HEK293T (cell line): ENCODE measurements around the gene TM7SF2.

Experiments used
- CTCF ChIA-PET: fragments of 350-600 bp; formaldehyde crosslinking; extraction: SDS; loops from one replicate; lab custom pipeline; 2021; ENCODE audit warnings: antibody characterized with exemption, inconsistent platforms; lab: Yijun Ruan, JAX
- POLR2A ChIA-PET: fragments of 350-600 bp; formaldehyde crosslinking; extraction: SDS; loops from one replicate; lab custom pipeline; 2020; ENCODE audit warnings: antibody characterized with exemption, inconsistent platforms; lab: Yijun Ruan, JAX
- DNase-seq: peaks from one replicate; pipeline ENCODE4 v3.0.0; 2012; ENCODE audit warnings: mixed read lengths; ENCODE audit errors: extremely low spot score
- ARNT ChIP-seq: fragments of 450-650 bp; IDR thresholded peaks from 2 replicates; pipeline ENCODE4 v1.6.1; 2017; ENCODE audit warnings: mild to moderate bottlenecking
- BHLHE40 ChIP-seq: fragments of 450-650 bp; IDR thresholded peaks from 2 replicates; pipeline ENCODE4 v1.6.1; 2016; ENCODE audit warnings: mild to moderate bottlenecking, moderate library complexity, borderline replicate concordance
- CTBP1 ChIP-seq: fragments of 450-650 bp; IDR thresholded peaks from 2 replicates; pipeline ENCODE4 v1.6.1; 2016; ENCODE audit warnings: borderline replicate concordance
- ELF4 ChIP-seq: fragments of 450-650 bp; IDR thresholded peaks from 2 replicates; pipeline ENCODE4 v1.6.1; 2017; ENCODE audit warnings: antibody characterized with exemption
- FOXA1 ChIP-seq: fragments of 450-650 bp; IDR thresholded peaks from 2 replicates; pipeline ENCODE4 v1.6.1; 2016; ENCODE audit warnings: mild to moderate bottlenecking
- FOXK2 ChIP-seq: fragments of 450-650 bp; IDR thresholded peaks from 2 replicates; pipeline ENCODE4 v1.6.1; 2016; ENCODE audit warnings: mild to moderate bottlenecking
- FOXM1 ChIP-seq: fragments of 450-650 bp; IDR thresholded peaks from 2 replicates; pipeline ENCODE4 v1.6.1; 2017; ENCODE audit warnings: mild to moderate bottlenecking, borderline replicate concordance
- HDGF ChIP-seq: fragments of 450-650 bp; IDR thresholded peaks from 2 replicates; pipeline ENCODE4 v1.6.1; 2017; ENCODE audit warnings: antibody characterized with exemption, borderline replicate concordance
- L3MBTL2 ChIP-seq: fragments of 450-650 bp; conservative IDR thresholded peaks from 2 replicates; pipeline ENCODE4 v1.6.1; 2016; ENCODE audit warnings: mild to moderate bottlenecking
- LEF1 ChIP-seq: fragments of 450-650 bp; IDR thresholded peaks from 2 replicates; pipeline ENCODE4 v1.6.1; 2017; ENCODE audit warnings: mild to moderate bottlenecking, borderline replicate concordance
- NFRKB ChIP-seq: fragments of 450-650 bp; IDR thresholded peaks from 2 replicates; pipeline ENCODE4 v1.6.1; 2016; ENCODE audit warnings: mild to moderate bottlenecking, moderate library complexity
- SP1 ChIP-seq: fragments of 450-650 bp; IDR thresholded peaks from 2 replicates; pipeline ENCODE4 v1.6.1; 2017
- SUZ12 ChIP-seq: fragments of 450-650 bp; IDR thresholded peaks from 2 replicates; pipeline ENCODE4 v1.6.1; 2016; ENCODE audit warnings: mild to moderate bottlenecking
- TARDBP ChIP-seq: fragments of 450-650 bp; IDR thresholded peaks from 2 replicates; pipeline ENCODE4 v1.6.1; 2016
- ZNF384 ChIP-seq: fragments of 450-650 bp; IDR thresholded peaks from 2 replicates; pipeline ENCODE4 v1.6.1; 2016
- TF ChIP-seq, protein P1 (sequence below): fragments of 450-650 bp; IDR thresholded peaks from 2 replicates; pipeline ENCODE4 v1.6.1; 2016

TM7SF2 gene

DNA sequence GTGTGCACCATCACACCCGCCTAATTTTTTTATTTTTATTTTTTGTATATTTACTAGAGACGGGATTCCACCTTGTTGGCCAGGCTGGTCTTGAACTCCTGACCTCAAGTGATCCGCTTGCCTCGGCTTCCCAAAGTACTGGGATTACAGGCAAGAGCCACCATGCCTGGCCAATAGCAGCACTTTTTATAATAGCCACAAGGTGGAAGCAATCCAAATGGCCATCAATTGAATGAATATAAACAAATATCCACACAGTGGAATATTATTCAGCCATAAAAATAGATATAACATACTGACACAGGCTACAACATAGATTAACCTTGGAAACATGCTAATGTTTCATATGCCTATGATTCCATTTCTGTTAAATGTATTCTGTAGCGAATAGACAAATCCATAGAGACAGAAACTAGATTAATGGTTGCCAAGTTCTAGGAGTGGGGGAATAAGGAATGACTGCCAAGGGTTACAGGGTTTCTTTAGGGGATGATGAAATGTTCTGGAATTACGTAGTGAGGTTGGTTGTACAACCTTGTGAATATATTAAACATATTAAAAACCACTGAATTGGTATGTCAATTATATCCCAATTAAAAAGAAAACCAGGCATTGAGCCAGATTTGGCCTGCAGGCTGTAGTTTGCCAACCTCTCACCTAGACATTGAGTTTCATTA lies 10.9 kb upstream of the TM7SF2 start:
- POLR2A ChIA-PET, result interaction anchor here (3.4 kb wide), 1 partner anchor 11 kb away, joined by 9 read pairs; the partner anchor contains the start of gene TM7SF2
- no peak for TF ChIP-seq SUZ12
- CTCF ChIA-PET, result interaction anchor here (0.6 to 4.6 kb wide), 4 partner anchors 10 to 250 kb away, joined by 3 to 20 read pairs (median 8); partner anchors contain the start of gene TM7SF2
- DNase-seq, result no peak

DNA sequence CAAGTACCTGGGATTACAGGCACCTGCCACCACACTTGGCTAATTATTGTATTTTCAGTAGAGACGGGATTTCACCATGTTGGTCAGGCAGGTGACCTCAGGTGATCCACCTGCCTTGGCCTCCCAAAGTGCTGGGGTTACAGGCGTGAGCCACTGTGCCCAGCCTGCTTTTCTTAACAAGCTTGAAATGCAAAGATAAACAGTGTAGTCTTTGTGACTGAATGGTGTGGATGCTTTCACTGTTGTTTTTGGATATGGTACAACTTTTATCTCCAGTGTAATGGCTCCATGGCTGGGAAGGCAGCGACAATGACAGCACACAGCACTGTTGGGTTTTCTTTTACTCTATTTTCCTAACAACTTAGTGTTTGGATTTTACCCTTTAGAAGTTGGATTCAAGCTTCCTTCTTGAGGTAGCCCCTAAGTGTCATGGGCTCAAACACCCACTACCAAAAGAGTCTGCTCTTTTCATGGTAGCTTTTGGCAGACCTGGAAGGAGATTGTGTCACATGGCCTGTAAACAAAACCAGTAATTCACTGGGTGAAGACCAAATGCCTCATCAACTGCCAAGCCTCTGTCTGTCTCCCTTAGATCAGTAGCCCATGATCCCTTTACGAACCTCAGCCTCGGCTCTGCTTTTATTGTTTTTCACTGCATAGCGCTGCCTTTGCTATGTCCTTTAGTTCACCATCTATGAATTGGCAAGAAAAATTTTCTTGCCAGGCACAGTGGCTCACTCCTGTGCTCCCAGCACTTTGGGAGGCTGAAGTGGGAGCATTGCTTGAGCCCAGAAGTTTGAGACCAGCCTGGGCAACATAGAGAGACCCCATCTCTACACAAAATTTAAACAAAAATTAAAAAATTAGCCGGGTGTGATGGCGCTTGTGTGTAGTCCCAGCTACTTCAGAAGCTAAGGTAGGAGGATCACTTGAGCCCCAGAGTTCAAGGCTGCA lies 9.3 kb upstream of the TM7SF2 start:
- CTCF ChIA-PET, result interaction anchor here (1.8 kb wide), 1 partner anchor 9 kb away, joined by 11 read pairs; the partner anchor contains the start of gene TM7SF2
- POLR2A ChIA-PET, result interaction anchor here (0.9 to 3.4 kb wide), 3 partner anchors 9 to 20 kb away, joined by 4 to 9 read pairs (median 4); partner anchors contain the start of genes FAU, MRPL49 and TM7SF2
- TF ChIP-seq SP1 (no peak), ZNF384 (no peak), FOXM1 (no peak), TARDBP (no peak)
- DNase-seq, result no peak

DNA sequence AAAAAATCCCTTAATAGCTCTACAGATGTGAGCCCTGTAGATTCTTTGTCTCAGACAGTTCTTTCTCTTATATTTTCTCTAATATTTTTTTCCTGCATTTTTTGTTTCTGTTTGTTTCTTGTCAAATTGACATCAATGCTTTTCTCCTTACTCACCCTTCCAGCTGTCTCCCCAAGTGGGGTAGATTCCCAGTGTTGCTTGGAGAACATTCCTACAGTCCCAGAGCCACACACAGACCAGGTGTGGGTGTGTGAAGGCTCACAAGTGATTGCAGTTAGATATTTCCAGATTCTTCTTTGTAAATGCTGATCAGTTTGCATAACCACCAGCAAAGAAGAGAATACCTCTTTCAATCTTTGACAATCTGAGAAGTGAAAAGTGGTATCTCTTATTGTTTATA lies 8.2 kb upstream of the TM7SF2 start:
- no peak for TF ChIP-seq TARDBP
- no peak for TF ChIP-seq HDGF
- TF ChIP-seq FOXM1, result no peak
- TF ChIP-seq ELF4, result no peak
- TF ChIP-seq ZNF384, result no peak
- no peak for TF ChIP-seq ARNT
- no peak for TF ChIP-seq SP1
- no peak for TF ChIP-seq BHLHE40
- no peak for TF ChIP-seq L3MBTL2
- TF ChIP-seq, protein P1, sequence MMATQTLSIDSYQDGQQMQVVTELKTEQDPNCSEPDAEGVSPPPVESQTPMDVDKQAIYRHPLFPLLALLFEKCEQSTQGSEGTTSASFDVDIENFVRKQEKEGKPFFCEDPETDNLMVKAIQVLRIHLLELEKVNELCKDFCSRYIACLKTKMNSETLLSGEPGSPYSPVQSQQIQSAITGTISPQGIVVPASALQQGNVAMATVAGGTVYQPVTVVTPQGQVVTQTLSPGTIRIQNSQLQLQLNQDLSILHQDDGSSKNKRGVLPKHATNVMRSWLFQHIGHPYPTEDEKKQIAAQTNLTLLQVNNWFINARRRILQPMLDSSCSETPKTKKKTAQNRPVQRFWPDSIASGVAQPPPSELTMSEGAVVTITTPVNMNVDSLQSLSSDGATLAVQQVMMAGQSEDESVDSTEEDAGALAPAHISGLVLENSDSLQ, result no peak
- no peak for TF ChIP-seq NFRKB
- no peak for TF ChIP-seq CTBP1
- no peak for TF ChIP-seq SUZ12
- TF ChIP-seq FOXA1, result no peak
- TF ChIP-seq LEF1, result no peak
- TF ChIP-seq FOXK2, result no peak
- POLR2A ChIA-PET, result interaction anchor here (1.3 to 3.4 kb wide), 3 partner anchors 8 to 18 kb away, joined by 3 to 9 read pairs (median 4); partner anchors contain the start of genes FAU, MRPL49 and TM7SF2
- no peak for DNase-seq
- CTCF ChIA-PET, result interaction anchor here (0.8 kb wide), 1 partner anchor 8 kb away, joined by 3 read pairs; the partner anchor contains the start of gene TM7SF2

DNA sequence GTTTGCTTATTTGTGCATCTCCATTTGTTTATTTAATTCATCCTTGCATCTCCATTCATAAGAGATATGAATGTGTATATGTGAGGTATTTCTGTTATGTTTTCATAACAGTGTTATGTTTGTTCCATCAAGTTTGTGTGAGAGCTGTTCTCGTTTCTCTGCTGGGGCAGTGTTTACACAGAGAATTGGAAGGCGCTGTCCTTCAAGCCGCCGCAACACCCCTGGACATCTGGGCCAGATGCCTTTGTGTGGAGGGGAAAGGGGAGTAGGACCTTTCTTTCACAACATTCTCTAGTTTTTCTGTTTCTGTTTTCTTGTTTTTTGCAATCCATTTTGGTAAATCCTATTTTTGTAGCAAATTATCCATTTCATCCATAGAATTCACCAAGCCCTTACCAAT lies 7.0 kb upstream of the TM7SF2 start:
- DNase-seq, result no peak
- POLR2A ChIA-PET, result interaction anchor here (0.6 to 1.3 kb wide), 2 partner anchors 12 to 29 kb away, joined by 3 read pairs; no protein-coding TSS in a partner anchor

DNA sequence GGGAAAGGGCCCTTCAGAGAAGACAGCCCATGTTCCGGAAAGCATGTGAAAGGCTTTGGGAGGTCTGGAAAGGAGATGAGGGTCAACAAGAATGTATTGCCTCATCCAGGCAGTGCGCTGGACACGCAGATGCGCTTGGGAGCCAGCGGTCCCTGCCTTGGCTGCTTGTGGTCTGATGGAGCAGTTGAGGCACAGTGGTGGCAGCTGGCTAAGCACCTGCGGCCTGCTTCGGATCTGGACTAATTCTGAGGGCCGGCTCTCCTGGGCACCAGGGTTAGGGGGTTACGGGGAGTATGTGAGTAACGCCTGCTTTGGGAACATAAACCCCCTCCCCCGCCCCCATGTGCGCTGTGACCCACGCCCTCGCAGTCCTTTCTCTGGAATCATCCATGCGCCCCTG lies 4.6 kb upstream of the TM7SF2 start:
- TF ChIP-seq CTBP1 (no peak), HDGF (no peak), TARDBP (no peak), L3MBTL2 (no peak), NFRKB (no peak), SP1 (no peak), FOXA1 (no peak), ARNT (no peak), FOXM1 (no peak), ELF4 (no peak), BHLHE40 (no peak), FOXK2 (no peak), SUZ12 (no peak), ZNF384 (no peak), LEF1 (no peak)
- TF ChIP-seq, protein P1, result no peak
- POLR2A ChIA-PET, result interaction anchor here (0.6 kb wide), 2 partner anchors 9 to 28 kb away, joined by 3 read pairs; no protein-coding TSS in a partner anchor
- DNase-seq, result no peak
- CTCF ChIA-PET, result no interaction called here

More for the DNA sequence above, 7.0 kb upstream of the TM7SF2 start:
- CTCF ChIA-PET, result interaction anchor here (0.7 to 1.1 kb wide), 2 partner anchors 121 to 689 kb away, joined by 3 read pairs; no protein-coding TSS in a partner anchor
- TF ChIP-seq FOXM1, result no peak
- no peak for TF ChIP-seq FOXK2
- no peak for TF ChIP-seq ARNT
- no peak for TF ChIP-seq ZNF384
- TF ChIP-seq FOXA1, result no peak
- TF ChIP-seq, protein P1, result no peak
- TF ChIP-seq ELF4, result no peak
- no peak for TF ChIP-seq HDGF
- no peak for TF ChIP-seq CTBP1
- no peak for TF ChIP-seq TARDBP
- TF ChIP-seq NFRKB, result no peak
- TF ChIP-seq L3MBTL2, result no peak
- TF ChIP-seq SUZ12, result no peak
- TF ChIP-seq LEF1, result no peak
